Panc1 (cell line): ENCODE measurements around the gene GRIK4. TPM values are rescaled to one million over a fixed set of nuclear protein-coding genes. Genes with fewer than 3 reads are reported as not detected.

Experiments used
- ATAC-seq: fragments of 200-7000 bp; cut with Tn5 transposase; 2 replicates; pipeline ENCODE4 v1.9.1; 2020; ENCODE audit warnings: mild to moderate bottlenecking, moderate library complexity
- BruUV-seq: library from RNA; stranded (reverse); fragments of 400-500 nt; replicated peaks from 2 replicates; lab custom pipeline; 2021; lab: Mats Ljungman, UMichigan
- CTCF ChIA-PET: fragments of 300-600 bp; sonication (Branson Sonifier 250); formaldehyde crosslinking; loops from one replicate; lab custom pipeline; 2022; ENCODE audit warnings: antibody characterized with exemption; lab: Charles Lee
- POLR2A ChIA-PET: fragments of 300-600 bp; sonication (Branson Sonifier 250); formaldehyde crosslinking; loops from one replicate; lab custom pipeline; 2022; ENCODE audit warnings: antibody characterized with exemption; lab: Charles Lee
- DNase-seq: peaks from one replicate; pipeline ENCODE4 v3.0.0-alpha.2; 2010; ENCODE audit warnings: low read depth, low spot score
- H3K27ac ChIP-seq: 2 replicates; pipeline ENCODE4 v1.5.1; 2011; ENCODE audit warnings: mild to moderate bottlenecking, low read length, inconsistent platforms
- H3K27me3 ChIP-seq: fragments of 200-500 bp; sonication (Bioruptor generic); 2 replicates; pipeline ENCODE4 v1.6.0; 2014; ENCODE audit warnings: low read length, inconsistent platforms; ENCODE audit not compliant: control insufficient read depth, insufficient read depth
- H3K36me3 ChIP-seq: fragments of 200-500 bp; sonication (Bioruptor generic); 2 replicates; pipeline ENCODE4 v1.5.1; 2014; ENCODE audit warnings: inconsistent platforms, mild to moderate bottlenecking, low read length, moderate library complexity; ENCODE audit not compliant: control insufficient read depth, insufficient read depth
- H3K4me1 ChIP-seq: 2 replicates; pipeline ENCODE4 v1.5.1; 2011; ENCODE audit warnings: inconsistent platforms, mild to moderate bottlenecking, low read length, moderate library complexity; ENCODE audit not compliant: control insufficient read depth, insufficient read depth
- H3K4me3 ChIP-seq, 2 experiments: 2 replicates each; pipeline ENCODE4 v1.5.1; 2011 to 2012; ENCODE audit warnings: low read depth in 2 of 2, low read length in 2 of 2, mild to moderate bottlenecking in 2 of 2, inconsistent platforms in 1 of 2, moderate library complexity in 1 of 2
- H3K9me3 ChIP-seq: fragments of 200-500 bp; sonication (Bioruptor generic); 2 replicates; pipeline ENCODE4 v1.5.1; 2014; ENCODE audit warnings: low read depth, mild to moderate bottlenecking, inconsistent platforms, low read length, moderate library complexity; ENCODE audit not compliant: control insufficient read depth, insufficient read depth
- POLR2AphosphoS5 ChIP-seq: IDR thresholded peaks from 2 replicates; pipeline ENCODE4 v1.6.1; 2012; ENCODE audit warnings: mild to moderate bottlenecking, low read depth, low read length, moderate library complexity
- SIN3A ChIP-seq: IDR thresholded peaks from 2 replicates; pipeline ENCODE4 v1.6.1; 2012; ENCODE audit warnings: low read depth, mild to moderate bottlenecking, low read length, moderate library complexity, borderline replicate concordance; ENCODE audit not compliant: insufficient read depth
- TCF7L2 ChIP-seq: IDR thresholded peaks from 2 replicates; pipeline ENCODE4 v1.6.1; 2011; ENCODE audit warnings: mild to moderate bottlenecking, low read depth, low read length, inconsistent platforms
- in situ Hi-C: cut with HindIII; loops from 2 replicates; pipeline ENCODE4 v1.10.0; 2016; ENCODE audit warnings: low sequenced_read_pairs, low pct_unique_long_range_greater_than_20kb
- intact Hi-C: fragments of 100-400 bp; cut with micrococcal nuclease; formaldehyde crosslinking; loops from one replicate; pipeline ENCODE4 v1.10.0; 2022; ENCODE audit not compliant: unreplicated experiment
- total RNA-seq: library from RNA; stranded (reverse); gene quantifications from one replicate; pipeline ENCODE4 v1.2.1, GENCODE V29; 2021; ENCODE audit not compliant: unreplicated experiment
- TF ChIP-seq, protein P1 (sequence below): fragments of 450-650 bp; IDR thresholded peaks from 2 replicates; pipeline ENCODE4 v1.5.1; 2017; ENCODE audit warnings: mild to moderate bottlenecking
- TF ChIP-seq, protein P2 (sequence below), 2 experiments: IDR thresholded peaks; 2 replicates each; pipeline ENCODE4 v1.6.1; 2011 to 2012; ENCODE audit warnings: low read depth in 2 of 2, control low read depth in 1 of 2, low read length in 1 of 2, mild to moderate bottlenecking in 1 of 2, moderate library complexity in 1 of 2; ENCODE audit not compliant: insufficient read depth in 1 of 2

Gene GRIK4
- total RNA-seq, 1 experiment from 2014 or later, result 0.62 TPM

DNA sequence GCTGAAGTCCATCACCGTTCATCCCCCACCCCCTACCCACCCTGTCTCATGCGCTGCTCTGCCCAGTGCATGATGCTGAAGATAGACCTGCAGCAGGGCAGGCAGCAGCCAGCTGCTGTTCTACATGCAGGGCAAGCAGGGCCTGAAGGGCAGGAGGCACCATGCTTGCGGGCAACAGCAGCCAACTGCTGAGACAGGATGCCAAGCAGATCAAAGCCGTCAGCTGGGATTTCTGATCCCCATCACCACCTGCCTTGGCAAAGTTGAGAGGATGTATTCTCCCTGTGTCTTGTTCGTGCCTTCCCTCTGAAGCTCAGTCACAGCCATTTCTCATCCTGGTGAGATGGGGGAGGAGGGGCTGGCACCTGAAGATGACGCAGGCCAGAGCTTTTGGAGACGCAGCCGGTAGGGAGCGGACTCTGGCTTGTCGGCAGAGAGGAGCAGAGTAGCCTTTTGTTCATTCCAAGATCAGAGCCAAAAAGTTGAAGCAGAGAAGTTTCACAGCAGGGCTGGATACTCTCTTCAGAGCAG lies 227.0 kb downstream of the GRIK4 start:
- H3K4me1 ChIP-seq, result no peaks in the 10 kb centered on the region
- no peak overlapping the region for H3K4me3 ChIP-seq
- ATAC-seq, result peak; percentile 48; the same call in 1 of the 2 replicates
- in situ Hi-C loops, result no loop called here
- DNase-seq, result no peak
- intact Hi-C loops, result no loop called here
- H3K27ac ChIP-seq, result no peak overlapping the region
- POLR2A ChIA-PET, result no interaction called here
- H3K36me3 ChIP-seq, result no peaks in the 10 kb centered on the region
- no peaks in the 10 kb centered on the region for H3K9me3 ChIP-seq
- CTCF ChIA-PET, result no interaction called here
- no peak for TF ChIP-seq POLR2AphosphoS5
- TF ChIP-seq, protein P1, sequence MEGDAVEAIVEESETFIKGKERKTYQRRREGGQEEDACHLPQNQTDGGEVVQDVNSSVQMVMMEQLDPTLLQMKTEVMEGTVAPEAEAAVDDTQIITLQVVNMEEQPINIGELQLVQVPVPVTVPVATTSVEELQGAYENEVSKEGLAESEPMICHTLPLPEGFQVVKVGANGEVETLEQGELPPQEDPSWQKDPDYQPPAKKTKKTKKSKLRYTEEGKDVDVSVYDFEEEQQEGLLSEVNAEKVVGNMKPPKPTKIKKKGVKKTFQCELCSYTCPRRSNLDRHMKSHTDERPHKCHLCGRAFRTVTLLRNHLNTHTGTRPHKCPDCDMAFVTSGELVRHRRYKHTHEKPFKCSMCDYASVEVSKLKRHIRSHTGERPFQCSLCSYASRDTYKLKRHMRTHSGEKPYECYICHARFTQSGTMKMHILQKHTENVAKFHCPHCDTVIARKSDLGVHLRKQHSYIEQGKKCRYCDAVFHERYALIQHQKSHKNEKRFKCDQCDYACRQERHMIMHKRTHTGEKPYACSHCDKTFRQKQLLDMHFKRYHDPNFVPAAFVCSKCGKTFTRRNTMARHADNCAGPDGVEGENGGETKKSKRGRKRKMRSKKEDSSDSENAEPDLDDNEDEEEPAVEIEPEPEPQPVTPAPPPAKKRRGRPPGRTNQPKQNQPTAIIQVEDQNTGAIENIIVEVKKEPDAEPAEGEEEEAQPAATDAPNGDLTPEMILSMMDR, result no peak
- TF ChIP-seq, protein P2, sequence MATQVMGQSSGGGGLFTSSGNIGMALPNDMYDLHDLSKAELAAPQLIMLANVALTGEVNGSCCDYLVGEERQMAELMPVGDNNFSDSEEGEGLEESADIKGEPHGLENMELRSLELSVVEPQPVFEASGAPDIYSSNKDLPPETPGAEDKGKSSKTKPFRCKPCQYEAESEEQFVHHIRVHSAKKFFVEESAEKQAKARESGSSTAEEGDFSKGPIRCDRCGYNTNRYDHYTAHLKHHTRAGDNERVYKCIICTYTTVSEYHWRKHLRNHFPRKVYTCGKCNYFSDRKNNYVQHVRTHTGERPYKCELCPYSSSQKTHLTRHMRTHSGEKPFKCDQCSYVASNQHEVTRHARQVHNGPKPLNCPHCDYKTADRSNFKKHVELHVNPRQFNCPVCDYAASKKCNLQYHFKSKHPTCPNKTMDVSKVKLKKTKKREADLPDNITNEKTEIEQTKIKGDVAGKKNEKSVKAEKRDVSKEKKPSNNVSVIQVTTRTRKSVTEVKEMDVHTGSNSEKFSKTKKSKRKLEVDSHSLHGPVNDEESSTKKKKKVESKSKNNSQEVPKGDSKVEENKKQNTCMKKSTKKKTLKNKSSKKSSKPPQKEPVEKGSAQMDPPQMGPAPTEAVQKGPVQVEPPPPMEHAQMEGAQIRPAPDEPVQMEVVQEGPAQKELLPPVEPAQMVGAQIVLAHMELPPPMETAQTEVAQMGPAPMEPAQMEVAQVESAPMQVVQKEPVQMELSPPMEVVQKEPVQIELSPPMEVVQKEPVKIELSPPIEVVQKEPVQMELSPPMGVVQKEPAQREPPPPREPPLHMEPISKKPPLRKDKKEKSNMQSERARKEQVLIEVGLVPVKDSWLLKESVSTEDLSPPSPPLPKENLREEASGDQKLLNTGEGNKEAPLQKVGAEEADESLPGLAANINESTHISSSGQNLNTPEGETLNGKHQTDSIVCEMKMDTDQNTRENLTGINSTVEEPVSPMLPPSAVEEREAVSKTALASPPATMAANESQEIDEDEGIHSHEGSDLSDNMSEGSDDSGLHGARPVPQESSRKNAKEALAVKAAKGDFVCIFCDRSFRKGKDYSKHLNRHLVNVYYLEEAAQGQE (IDR thresholded peaks at IDR 0.05; ENCODE audit: insufficient read depth in 1 of 2, low read depth in 2 of 2, low read length in 1 of 2), result no peak
- TF ChIP-seq TCF7L2, result no peak
- TF ChIP-seq SIN3A, result no peak
- no TSS peak for BruUV-seq
- 0 out of 2 replicates have a peak, but pooled peaks cover 2% of the 10 kb centered on the region for H3K27me3 ChIP-seq

GRCh38 chr11:120739780-120740179 lies 228.2 kb downstream of the GRIK4 start:
- H3K27ac ChIP-seq, result no peak overlapping the region
- BruUV-seq, result no TSS peak
- CTCF ChIA-PET, result no interaction called here
- no peak overlapping the region for H3K4me3 ChIP-seq
- H3K36me3 ChIP-seq, result no peaks in the 10 kb centered on the region
- H3K27me3 ChIP-seq, result 0 out of 2 replicates have a peak, but pooled peaks cover 2% of the 10 kb centered on the region
- no peak for ATAC-seq
- no peaks in the 10 kb centered on the region for H3K9me3 ChIP-seq
- POLR2A ChIA-PET, result no interaction called here
- intact Hi-C loops, result no loop called here
- DNase-seq, result no peak
- TF ChIP-seq TCF7L2, result no peak
- in situ Hi-C loops, result no loop called here
- H3K4me1 ChIP-seq, result no peaks in the 10 kb centered on the region

DNA sequence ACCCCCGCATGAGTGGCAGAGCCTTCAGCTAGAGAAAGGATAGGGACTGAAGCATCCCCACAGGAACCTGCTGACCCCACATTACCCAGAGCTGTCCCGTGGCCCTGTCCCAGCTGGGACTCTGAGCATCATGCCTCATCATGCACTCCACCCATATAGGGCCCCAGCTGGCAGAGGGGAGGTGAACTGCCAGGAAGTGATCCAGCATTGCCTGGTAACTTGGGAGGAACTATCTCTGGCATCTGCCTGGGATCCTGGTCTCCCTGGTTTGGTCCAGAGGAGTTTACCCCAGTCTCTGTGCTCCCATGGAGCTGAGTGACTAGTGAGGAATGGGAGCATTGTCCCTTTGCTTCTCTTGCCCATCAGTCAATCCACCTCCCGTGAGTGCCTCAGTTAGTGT lies 228.8 kb downstream of the GRIK4 start:
- no peaks in the 10 kb centered on the region for H3K4me1 ChIP-seq
- TF ChIP-seq, protein P2 (IDR thresholded peaks at IDR 0.05; ENCODE audit: insufficient read depth in 1 of 2, low read depth in 2 of 2, low read length in 1 of 2), result no peak
- TF ChIP-seq TCF7L2, result no peak
- no peak for TF ChIP-seq SIN3A
- TF ChIP-seq POLR2AphosphoS5, result no peak
- TF ChIP-seq, protein P1, result no peak
- ChIA-PET POLR2A (no interaction called here), CTCF (no interaction called here)
- DNase-seq (no peak), ATAC-seq (0 out of 2 replicates have a peak, but pooled peaks have one; percentile 31)
- no peaks in the 10 kb centered on the region for H3K36me3 ChIP-seq
- intact Hi-C loops, result no loop called here
- H3K27me3 ChIP-seq, result peaks cover 4% of the 10 kb centered on the region; the same call in 1 of the 2 replicates
- no peak overlapping the region for H3K27ac ChIP-seq
- in situ Hi-C loops, result no loop called here
- H3K4me3 ChIP-seq, result no peak overlapping the region
- H3K9me3 ChIP-seq, result no peaks in the 10 kb centered on the region
- no TSS peak for BruUV-seq
